HepG2 (cell line): ENCODE results near the gene CAD. TPM values are rescaled to one million over a fixed set of nuclear protein-coding genes. Genes with fewer than 3 reads are reported as not detected.

ENCODE experiments used
- ATAC-seq: fragments of 200-7000 bp; cut with Tn5 transposase; 3 replicates; pipeline ENCODE4 v1.9.1; 2020; ENCODE audit warnings: mild to moderate bottlenecking, moderate library complexity
- BruUV-seq: library from RNA; stranded (reverse); fragments of 400-500 nt; replicated peaks from 2 replicates; lab custom pipeline; 2021; lab: Mats Ljungman, UMichigan
- CTCF ChIA-PET: fragments of 300-600 bp; formaldehyde crosslinking; extraction: SDS; loops from one replicate; lab custom pipeline; 2021; ENCODE audit warnings: low total read pairs, inconsistent platforms, low intra/inter-chr PET ratio; lab: Yijun Ruan, JAX
- POLR2A ChIA-PET: fragments of 350-600 bp; sonication (Branson Sonifier 250); formaldehyde crosslinking; loops from one replicate; lab custom pipeline; 2020; ENCODE audit warnings: antibody characterized with exemption, inconsistent platforms; lab: Yijun Ruan, JAX
- DNase-seq: peaks from one replicate; pipeline ENCODE4 v3.0.0-alpha.2; 2015; ENCODE audit warnings: low spot score
- FAIRE-seq: peaks from 3 replicates; lab custom pipeline; 2011; peaks lifted over from hg19 to GRCh38; lab: Jason Lieb, UNC
- H2AFZ ChIP-seq: one replicate; pipeline ENCODE4 v1.6.1; 2011; ENCODE audit warnings: low read length, inconsistent platforms
- H3K27ac ChIP-seq: fragments of 300-600 bp; 3 replicates; pipeline ENCODE4 v1.8.0; 2011; ENCODE audit warnings: mixed run types, mild to moderate bottlenecking, mixed read lengths, low read length, inconsistent platforms; ENCODE audit not compliant: insufficient read depth; ENCODE audit errors: extremely low read length
- H3K27me3 ChIP-seq, 2 experiments: fragments of 200-600 bp in 1 of 2; 2 replicates in 1 of 2; 3 replicates in 1 of 2; pipeline versions ENCODE4 v1.6.0 to v1.8.0; 2011; ENCODE audit warnings: low read length in 2 of 2, mild to moderate bottlenecking in 2 of 2, moderate library complexity in 2 of 2, inconsistent platforms in 1 of 2; ENCODE audit not compliant: insufficient read depth in 2 of 2, control insufficient read depth in 1 of 2
- H3K36me3 ChIP-seq, 2 experiments: fragments of 200-600 bp in 1 of 2; replicated peaks in 1 of 2; 2 replicates in 1 of 2; 3 replicates in 1 of 2; pipeline versions ENCODE4 v1.5.1 to v1.8.0; 2011; ENCODE audit warnings: low read length in 2 of 2, inconsistent platforms in 1 of 2; ENCODE audit not compliant: insufficient read depth in 2 of 2, control insufficient read depth in 1 of 2
- H3K4me1 ChIP-seq: 2 replicates; pipeline ENCODE4 v1.5.1; 2012; ENCODE audit warnings: low read length, inconsistent platforms; ENCODE audit not compliant: insufficient read depth
- H3K4me2 ChIP-seq: 2 replicates; pipeline ENCODE4 v1.6.0; 2011; ENCODE audit warnings: low read depth, low read length, inconsistent platforms
- H3K4me3 ChIP-seq, 3 experiments: fragments of 200-600 bp in 1 of 3; sonication (generic), shearing (Covaris generic) in 1 of 3; replicated peaks in 1 of 3; 2 replicates each; pipeline ENCODE4 v1.5.1; 2011 to 2016; ENCODE audit warnings: low read length in 3 of 3, inconsistent platforms in 2 of 3, low read depth in 2 of 3, mild to moderate bottlenecking in 2 of 3, control low read depth in 1 of 3, mixed read lengths in 1 of 3; ENCODE audit not compliant: insufficient read depth in 1 of 3
- H3K79me2 ChIP-seq: one replicate; pipeline ENCODE4 v1.6.1; 2011; ENCODE audit warnings: low read length, inconsistent platforms; ENCODE audit not compliant: insufficient read depth
- H3K9ac ChIP-seq: 2 replicates; pipeline ENCODE4 v1.6.0; 2011; ENCODE audit warnings: mild to moderate bottlenecking, low read depth, low read length, inconsistent platforms; ENCODE audit not compliant: insufficient read depth
- H3K9me3 ChIP-seq: 2 replicates; pipeline ENCODE4 v1.5.1; 2012; ENCODE audit warnings: mild to moderate bottlenecking, low read length
- H4K20me1 ChIP-seq: 2 replicates; pipeline ENCODE4 v1.6.0; 2011; ENCODE audit warnings: inconsistent platforms, mild to moderate bottlenecking, low read length, moderate library complexity; ENCODE audit not compliant: insufficient read depth
- ARNT2 ChIP-seq: sonication (generic); formaldehyde crosslinking; IDR thresholded peaks from 2 replicates; pipeline ENCODE4 v1.8.0; 2022; ENCODE audit warnings: mild to moderate bottlenecking, low read depth, missing genetic modification reagents, moderate library complexity
- DBP ChIP-seq: sonication (generic); formaldehyde crosslinking; IDR thresholded peaks from 2 replicates; pipeline ENCODE4 v1.4.0; 2020; ENCODE audit warnings: missing genetic modification reagents; ENCODE audit errors: not compliant biosample characterization
- DDIT3 ChIP-seq: sonication (generic); formaldehyde crosslinking; IDR thresholded peaks from 2 replicates; pipeline ENCODE4 v1.4.0; 2020; ENCODE audit warnings: mild to moderate bottlenecking, missing genetic modification reagents
- ELF3 ChIP-seq: IDR thresholded peaks from 2 replicates; pipeline ENCODE4 v1.6.1; 2016; ENCODE audit warnings: missing genetic modification reagents, missing compliant biosample characterization
- HDAC1 ChIP-seq: sonication (generic); formaldehyde crosslinking; IDR thresholded peaks from 2 replicates; pipeline ENCODE4 v1.5.1; 2020; ENCODE audit warnings: mild to moderate bottlenecking, missing genetic modification reagents
- MED8 ChIP-seq: sonication (generic); formaldehyde crosslinking; IDR thresholded peaks from 2 replicates; pipeline ENCODE4 v1.8.1; 2023; ENCODE audit warnings: mild to moderate bottlenecking, missing genetic modification reagents; ENCODE audit not compliant: insufficient replicate concordance
- MIER2 ChIP-seq: IDR thresholded peaks from 2 replicates; pipeline ENCODE4 v1.6.1; 2016; ENCODE audit warnings: missing biosample characterization, missing genetic modification reagents
- PRMT3 ChIP-seq: sonication (generic); formaldehyde crosslinking; IDR thresholded peaks from 2 replicates; pipeline ENCODE4 v1.8.1; 2022; ENCODE audit warnings: low read depth, mild to moderate bottlenecking, moderate library complexity, missing genetic modification reagents, borderline replicate concordance
- RAD51 ChIP-seq: fragments of 450-650 bp; IDR thresholded peaks from 2 replicates; pipeline ENCODE4 v1.6.1; 2016; ENCODE audit warnings: borderline replicate concordance
- RFX1 ChIP-seq: fragments of 450-650 bp; IDR thresholded peaks from 2 replicates; pipeline ENCODE4 v1.6.1; 2017
- SATB2 ChIP-seq: sonication (generic); formaldehyde crosslinking; IDR thresholded peaks from 2 replicates; pipeline ENCODE4 v1.5.0; 2020; ENCODE audit warnings: missing genetic modification reagents
- XBP1 ChIP-seq: sonication (generic); formaldehyde crosslinking; IDR thresholded peaks from 2 replicates; pipeline ENCODE4 v1.5.0; 2020; ENCODE audit warnings: missing genetic modification reagents
- ZNF121 ChIP-seq: sonication (generic); formaldehyde crosslinking; IDR thresholded peaks from 2 replicates; pipeline ENCODE4 v1.5.0; 2020; ENCODE audit warnings: mild to moderate bottlenecking, missing genetic modification reagents
- ZNF143 ChIP-seq: sonication (generic); formaldehyde crosslinking; IDR thresholded peaks from 2 replicates; pipeline ENCODE4 v1.4.0; 2020; ENCODE audit warnings: missing genetic modification reagents
- ZNF615 ChIP-seq: sonication (generic); formaldehyde crosslinking; IDR thresholded peaks from 2 replicates; pipeline ENCODE4 v1.5.0; 2020; ENCODE audit warnings: mild to moderate bottlenecking, missing genetic modification reagents, borderline replicate concordance
- WGBS: methylation state at CpG from one replicate; pipeline ENCODE4 v1.1.6; 2017; ENCODE audit warnings: low lambda C conversion rate; 5-methylcytosine and 5-hydroxymethylcytosine counted together
- in situ Hi-C: cut with HindIII; loops from 2 replicates; pipeline ENCODE4 v1.10.0; 2017; ENCODE audit warnings: low pct_unique_long_range_greater_than_20kb; ENCODE audit not compliant: extremely low pct_ligation_motif_present
- intact Hi-C: fragments of 100-400 bp; cut with micrococcal nuclease; formaldehyde crosslinking; loops from one replicate; pipeline ENCODE4 v1.10.0; 2022; ENCODE audit not compliant: unreplicated experiment
- polyA plus RNA-seq, 8 experiments: library from polyadenylated mRNA; depleted of rRNA in 3 of 8; stranded (reverse) in 7 of 8; unstranded in 1 of 8; fragments of >200 nt; fragmentation: Illumina TruSeq in 4 of 8; extraction: Trizol in 4 of 8; gene quantifications; 2 replicates each; pipeline versions ENCODE4 v1.2.1 to v1.2.3, GENCODE V29; 2011 to 2016; ENCODE audit warnings: low read depth in 4 of 8, missing spikeins in 1 of 8, mixed read lengths in 1 of 8; ENCODE audit not compliant: insufficient read depth in 1 of 8
- total RNA-seq, 5 experiments: library from RNA; depleted of rRNA; stranded (reverse); fragments of >200 nt; fragmentation: Illumina TruSeq; extraction: Trizol; gene quantifications; 2 replicates each; pipeline ENCODE4 v1.2.3, GENCODE V29; 2016; ENCODE audit warnings: low read depth in 1 of 5
- TF ChIP-seq, protein P1 (sequence below): sonication (generic); formaldehyde crosslinking; IDR thresholded peaks from 2 replicates; pipeline ENCODE4 v1.8.1; 2023; ENCODE audit warnings: missing genetic modification reagents, mild to moderate bottlenecking, borderline replicate concordance

The CAD gene
- total and polyA plus RNA-seq, 2 of the 13 experiments (the other 11 are each of a cell fraction or from before 2014, with no cell fraction given): 21.7 to 37.0 TPM

DNA sequence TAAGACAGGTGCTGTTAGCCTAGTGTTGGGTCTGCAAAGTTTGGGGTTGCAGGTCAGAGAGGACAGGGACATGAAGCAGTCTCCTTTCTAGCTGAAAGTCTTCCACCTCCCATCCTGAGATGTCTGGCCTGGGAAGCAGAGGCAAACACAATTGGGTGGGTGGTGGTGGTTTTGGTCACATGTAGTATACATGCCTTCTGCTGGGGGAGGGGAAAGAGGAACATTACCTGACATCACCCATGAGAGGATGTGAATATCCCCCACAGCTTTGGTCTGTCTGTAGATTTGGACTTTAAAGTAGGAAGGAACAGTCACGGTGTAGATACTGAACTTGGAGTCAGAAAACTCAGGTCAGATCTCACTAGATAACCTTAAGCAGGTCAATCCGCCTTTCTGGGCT lies 53.5 kb downstream of the CAD start:
- peaks cover 7 to 69% of the 10 kb centered on the region in 2 experiments for H3K27me3 ChIP-seq
- H4K20me1 ChIP-seq: no peaks in the 10 kb centered on the region
- no peak overlapping the region for H2AFZ ChIP-seq
- H3K79me2 ChIP-seq: no peaks in the 10 kb centered on the region
- H3K4me2 ChIP-seq: no peak overlapping the region
- ATAC-seq (no peak), FAIRE-seq (no peak), DNase-seq (no peak)
- intact Hi-C loops: no loop called here
- peaks cover 12% of the 10 kb centered on the region; the same call in 1 of the 2 replicates for H3K4me1 ChIP-seq
- in situ Hi-C loops: no loop called here
- no TSS peak for BruUV-seq
- H3K36me3 ChIP-seq: no peaks in the 10 kb centered on the region
- CTCF ChIA-PET: no interaction called here
- H3K9me3 ChIP-seq: no peaks in the 10 kb centered on the region
- H3K4me3 ChIP-seq: no peak overlapping the region
- 13% methylated on average over 2 of the region's 2 CpGs for WGBS
- H3K27ac ChIP-seq: no peak overlapping the region
- POLR2A ChIA-PET: interaction anchor here (1.2 kb wide), 1 partner anchor 22 kb away, joined by 3 read pairs; no protein-coding TSS in a partner anchor
- TF ChIP-seq ZNF121 (CRISPR knock-in tag) (no peak), RFX1 (no peak), ZNF143 (CRISPR knock-in tag) (no peak), DDIT3 (CRISPR knock-in tag) (no peak), MED8 (CRISPR knock-in tag) (no peak), SATB2 (CRISPR knock-in tag) (no peak), PRMT3 (no peak), RAD51 (no peak), HDAC1 (CRISPR knock-in tag) (no peak), ARNT2 (CRISPR knock-in tag) (no peak), DBP (no peak), ELF3 (CRISPR knock-in tag) (no peak), ZNF615 (CRISPR knock-in tag) (no peak), MIER2 (no peak), XBP1 (CRISPR knock-in tag) (no peak)
- TF ChIP-seq, protein P1, sequence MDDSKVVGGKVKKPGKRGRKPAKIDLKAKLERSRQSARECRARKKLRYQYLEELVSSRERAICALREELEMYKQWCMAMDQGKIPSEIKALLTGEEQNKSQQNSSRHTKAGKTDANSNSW (CRISPR knock-in tag): no peak
- H3K9ac ChIP-seq: no peak overlapping the region
